B cell (primary cell): ENCODE measurements around the gene CCDC68. TPM values are rescaled to one million over a fixed set of nuclear protein-coding genes. Genes with fewer than 3 reads are reported as not detected.

ENCODE experiments used
- ATAC-seq: fragments of 200-7000 bp; cut with Tn5 transposase; one replicate; pipeline ENCODE4 v1.10.0; 2021; ENCODE audit warnings: low read depth, mild to moderate bottlenecking, moderate number of reproducible peaks, moderate library complexity
- CTCF ChIA-PET: fragments of 350-600 bp; sonication (Branson Sonifier 250); formaldehyde crosslinking; loops from one replicate; lab custom pipeline; 2021; ENCODE audit warnings: antibody characterized with exemption, inconsistent platforms; lab: Charles Lee
- POLR2A ChIA-PET: fragments of 350-600 bp; sonication (Branson Sonifier 250); formaldehyde crosslinking; loops from one replicate; lab custom pipeline; 2021; ENCODE audit warnings: antibody characterized with exemption; lab: Charles Lee
- DNase-seq: peaks from one replicate; pipeline ENCODE4 v3.0.0; 2013
- H2AFZ ChIP-seq: 2 replicates; pipeline ENCODE4 v1.6.1; 2012; ENCODE audit warnings: mild to moderate bottlenecking, low read depth, low read length; ENCODE audit not compliant: insufficient read depth, poor library complexity, severe bottlenecking
- H3K27ac ChIP-seq, 2 donors: 1 replicate in 1 of 2; 2 replicates in 1 of 2; pipeline ENCODE4 v1.5.1; 2012 to 2013; ENCODE audit warnings: low read length in 2 of 2, mild to moderate bottlenecking in 2 of 2, moderate library complexity in 1 of 2
- H3K27me3 ChIP-seq, 4 experiments: fragments of 200-600 bp in 1 of 4; sonication (generic) in 1 of 4; replicated peaks in 1 of 4; 1 replicate in 2 of 4; 2 replicates in 2 of 4; pipeline versions ENCODE4 v1.6.1 to v1.7.0; 2013 to 2016; ENCODE audit warnings: low read length in 3 of 4, mild to moderate bottlenecking in 2 of 4, mixed read lengths in 1 of 4, moderate library complexity in 1 of 4; ENCODE audit not compliant: insufficient read depth in 4 of 4, control insufficient read depth in 3 of 4; ENCODE audit errors: control extremely low read depth in 1 of 4
- H3K36me3 ChIP-seq, 2 experiments: replicated peaks in 1 of 2; 1 replicate in 1 of 2; 2 replicates in 1 of 2; pipeline versions ENCODE4 v1.6.1 to v1.7.1; 2013; ENCODE audit warnings: low read length in 1 of 2; ENCODE audit not compliant: insufficient read depth in 2 of 2, control insufficient read depth in 1 of 2; ENCODE audit errors: control extremely low read depth in 1 of 2, extremely low read depth in 1 of 2
- H3K4me1 ChIP-seq, 2 donors: fragments of 200-600 bp in 1 of 2; sonication (generic) in 1 of 2; 1 replicate in 1 of 2; 2 replicates in 1 of 2; pipeline versions ENCODE4 v1.5.1 to v1.6.1; 2013 to 2017; ENCODE audit warnings: low read length in 2 of 2; ENCODE audit not compliant: control insufficient read depth in 2 of 2, insufficient read depth in 2 of 2
- H3K4me2 ChIP-seq: replicated peaks from 2 replicates; pipeline ENCODE3; 2012; ENCODE audit warnings: mild to moderate bottlenecking, low read depth, low read length; ENCODE audit not compliant: poor library complexity, severe bottlenecking
- H3K4me3 ChIP-seq, 5 experiments: fragments of 200-600 bp in 1 of 5; sonication (generic) in 1 of 5; 1 replicate in 3 of 5; 2 replicates in 2 of 5; pipeline versions ENCODE4 v1.5.1 to v1.7.0; 2011 to 2016; ENCODE audit warnings: low read length in 4 of 5, mild to moderate bottlenecking in 4 of 5, low read depth in 2 of 5, control low read depth in 1 of 5, moderate library complexity in 1 of 5; ENCODE audit not compliant: insufficient read depth in 1 of 5; ENCODE audit errors: control extremely low read depth in 1 of 5, extremely low read depth in 1 of 5
- H3K79me2 ChIP-seq: fragments of 200-600 bp; sonication (generic); one replicate; pipeline ENCODE4 v1.6.0; 2016; ENCODE audit warnings: low read length; ENCODE audit not compliant: control insufficient read depth, insufficient read depth
- H3K9ac ChIP-seq: fragments of 200-600 bp; sonication (generic); 2 replicates; pipeline ENCODE4 v1.6.1; 2017; ENCODE audit warnings: mild to moderate bottlenecking, low read length, moderate library complexity
- H3K9me3 ChIP-seq, 3 donors: one replicate each; pipeline versions ENCODE4 v1.6.1 to v1.7.1; 2013; ENCODE audit warnings: low read length in 2 of 3; ENCODE audit not compliant: control insufficient read depth in 2 of 3, insufficient read depth in 1 of 3; ENCODE audit errors: control extremely low read depth in 1 of 3
- H4K20me1 ChIP-seq: 2 replicates; pipeline ENCODE4 v1.6.0; 2012; ENCODE audit warnings: mild to moderate bottlenecking, low read length; ENCODE audit not compliant: insufficient read depth, control insufficient read depth, poor library complexity, severe bottlenecking
- H3K27ac Mint-ChIP-seq: one replicate; pipeline ENCODE4 v1.8.0; 2021; ENCODE audit warnings: mixed read lengths
- H3K27me3 Mint-ChIP-seq: one replicate; pipeline ENCODE4 v1.8.0; 2021; ENCODE audit warnings: mixed read lengths
- H3K4me1 Mint-ChIP-seq: one replicate; pipeline ENCODE4 v1.8.0; 2021; ENCODE audit warnings: mixed read lengths
- H3K4me3 Mint-ChIP-seq: one replicate; pipeline ENCODE4 v1.8.0; 2021; ENCODE audit warnings: mixed read lengths
- H3K9me3 Mint-ChIP-seq: one replicate; pipeline ENCODE4 v1.8.0; 2022; ENCODE audit warnings: mixed read lengths; ENCODE audit not compliant: insufficient read depth
- CTCF ChIP-seq: fragments of 200-600 bp; IDR thresholded peaks from one replicate; pipeline ENCODE4 v1.8.0; 2022; ENCODE audit warnings: antibody characterized with exemption, mild to moderate bottlenecking
- EZH2 ChIP-seq: IDR thresholded peaks from 2 replicates; pipeline ENCODE4 v1.6.1; 2012; ENCODE audit warnings: borderline replicate concordance, low read depth, mild to moderate bottlenecking, moderate library complexity, low read length; ENCODE audit not compliant: insufficient read depth, poor library complexity, severe bottlenecking
- WGBS: methylation state at CpG from one replicate; pipeline ENCODE4 v1.1.5; 2013; ENCODE audit warnings: missing lambda C conversion rate; ENCODE audit not compliant: insufficient coverage; 5-methylcytosine and 5-hydroxymethylcytosine counted together
- intact Hi-C: fragments of 100-400 bp; cut with micrococcal nuclease; formaldehyde crosslinking; loops from one replicate; pipeline ENCODE4 v1.10.0; 2022
- polyA plus RNA-seq: library from polyadenylated mRNA; depleted of rRNA; stranded (reverse); fragments of >200 nt; gene quantifications from 2 replicates; pipeline ENCODE4 v1.2.3, GENCODE V29; 2012
- total RNA-seq, 2 donors: library from RNA; stranded (reverse); fragments of 120-200 nt in 1 of 2; gene quantifications; 1 replicate in 1 of 2; 2 replicates in 1 of 2; pipeline versions ENCODE4 v1.2.3 to v1.2.4, GENCODE V29; 2013 to 2022

The CCDC68 gene
- total and polyA plus RNA-seq, 2 donors (not counting 1 experiment from before 2014, with no cell fraction given): 0.01 to 0.32 TPM

GRCh38 chr18:54883816-54884604 lies 75.3 kb downstream of the CCDC68 start:
- Mint-ChIP-seq H3K27me3 (peaks cover 3% of the 10 kb centered on the region), H3K4me1 (no peaks in the 10 kb centered on the region), H3K9me3 (no peaks in the 10 kb centered on the region), H3K27ac (no peak overlapping the region), H3K4me3 (no peak overlapping the region)
- no peak overlapping the region for H2AFZ ChIP-seq
- no peak overlapping the region for H3K27ac ChIP-seq
- intact Hi-C loops: no loop called here
- no peak for TF ChIP-seq CTCF
- no peak for TF ChIP-seq EZH2
- no peaks in the 10 kb centered on the region for H4K20me1 ChIP-seq
- no peaks in the 10 kb centered on the region for H3K79me2 ChIP-seq
- no peak overlapping the region for H3K4me2 ChIP-seq
- no peaks in the 10 kb centered on the region for H3K36me3 ChIP-seq
- H3K9me3 ChIP-seq: no peaks in the 10 kb centered on the region
- H3K4me3 ChIP-seq: no peak overlapping the region
- ATAC-seq (no peak), DNase-seq (no peak)
- POLR2A ChIA-PET: no interaction called here
- WGBS: 92% methylated on average over 2 of the region's 6 CpGs
- H3K9ac ChIP-seq: no peak overlapping the region
- H3K4me1 ChIP-seq: no peaks in the 10 kb centered on the region
- H3K27me3 ChIP-seq: no peaks in the 10 kb centered on the region
- CTCF ChIA-PET: no interaction called here

- Mint-ChIP-seq H3K4me3 (no peak overlapping the region), H3K27me3 (no peaks in the 10 kb centered on the region), H3K4me1 (no peaks in the 10 kb centered on the region), H3K27ac (no peak overlapping the region), H3K9me3 (no peaks in the 10 kb centered on the region)
- 100% methylated on average over 2 of the region's 4 CpGs for WGBS
- ChIA-PET POLR2A (no interaction called here), CTCF (no interaction called here)
- no peaks in the 10 kb centered on the region for H4K20me1 ChIP-seq
- H3K9me3 ChIP-seq: no peaks in the 10 kb centered on the region
- no peak for DNase-seq
- no peak overlapping the region for H3K9ac ChIP-seq
- no peak for ATAC-seq
- no peaks in the 10 kb centered on the region for H3K79me2 ChIP-seq
- no peak overlapping the region for H3K4me2 ChIP-seq
- no peaks in the 10 kb centered on the region for H3K4me1 ChIP-seq
- no peaks in the 10 kb centered on the region for H3K36me3 ChIP-seq
- no peak overlapping the region for H3K27ac ChIP-seq
- intact Hi-C loops: no loop called here
- TF ChIP-seq EZH2 (no peak), CTCF (no peak)
- no peak overlapping the region for H3K4me3 ChIP-seq
- H3K27me3 ChIP-seq: no peaks in the 10 kb centered on the region
- no peak overlapping the region for H2AFZ ChIP-seq
Measured at GRCh38 chr18:54882318-54882717, 76.9 kb downstream of the CCDC68 start.
